HG03108 (cell line): ENCODE data around the gene SP9.

Experiments
- ATAC-seq: cut with Tn5 transposase; IDR thresholded peaks from one replicate; pipeline ENCODE4 v1.9.1; 2021; ENCODE audit warnings: moderate library complexity; ENCODE audit not compliant: unreplicated experiment

Gene SP9

DNA sequence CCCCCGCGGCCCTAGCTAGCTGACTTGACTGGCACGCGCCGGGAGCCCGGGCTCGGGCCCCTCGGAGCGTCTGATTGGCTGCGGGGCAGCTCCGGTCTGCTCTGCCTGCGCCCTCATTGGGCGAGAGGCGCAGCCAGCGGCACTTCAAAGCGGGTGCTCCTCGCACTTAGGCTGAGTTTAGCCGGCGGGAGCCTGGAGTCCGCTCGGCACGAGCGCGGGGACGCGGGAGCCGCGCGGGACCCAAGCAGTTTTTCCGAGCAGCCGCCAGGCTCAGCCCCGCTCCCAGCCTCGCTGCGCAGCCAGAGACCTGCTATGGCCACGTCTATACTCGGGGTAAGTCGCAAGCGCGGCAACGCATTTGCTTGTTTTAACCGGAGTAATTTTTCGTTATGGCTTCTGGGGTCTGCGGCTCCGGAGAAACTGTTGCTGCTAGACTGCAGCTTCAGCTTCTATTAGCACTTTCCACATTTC lies at the start of gene SP9:
Gene SP9 (plus strand): TSS at position 174 of the 471 bp plus-strand sequence. CDS start 139 bp downstream, at position 313.
- no peak for ATAC-seq

- ATAC-seq, result no peak
These were observed 48.6 kb upstream of the SP9 start for GRCh38 chr2:174286172-174286571.

GRCh38 chr2:174292908-174293307 lies 41.8 kb upstream of the SP9 start:
- ATAC-seq, result no peak

GRCh38 chr2:174300114-174300513 lies 34.6 kb upstream of the SP9 start:
- ATAC-seq, result no peak

DNA sequence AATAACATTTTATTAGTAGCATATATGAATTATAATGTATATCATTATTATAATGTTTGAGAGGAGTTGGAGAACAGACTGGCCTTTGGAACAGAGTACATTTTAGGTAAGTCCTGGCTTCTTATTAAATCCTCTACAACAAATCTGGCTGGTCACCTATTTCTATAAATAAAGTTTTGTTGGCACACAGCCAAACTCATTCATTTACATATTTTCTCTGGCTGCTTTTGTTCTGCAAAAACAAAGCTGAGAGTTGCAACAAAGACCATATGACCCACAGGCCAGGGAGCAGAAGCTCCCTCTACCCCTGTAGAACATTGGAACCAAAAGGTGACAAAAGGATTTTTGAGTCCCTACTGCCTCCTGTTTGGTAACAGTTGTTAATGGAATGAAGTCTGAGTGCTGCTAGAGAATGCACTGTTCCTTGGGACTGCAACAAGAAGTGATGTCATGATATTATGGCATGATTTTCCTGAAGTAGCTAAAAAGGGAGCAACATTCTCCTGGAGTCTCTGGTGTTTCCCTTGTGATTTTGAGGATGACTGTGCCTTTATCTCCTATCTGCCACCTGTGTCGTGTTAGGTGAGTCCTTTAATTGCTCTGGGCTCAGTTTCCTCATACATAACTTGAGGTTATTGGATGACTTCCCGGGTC lies 22.0 kb upstream of the SP9 start:
- ATAC-seq, result no peak

DNA sequence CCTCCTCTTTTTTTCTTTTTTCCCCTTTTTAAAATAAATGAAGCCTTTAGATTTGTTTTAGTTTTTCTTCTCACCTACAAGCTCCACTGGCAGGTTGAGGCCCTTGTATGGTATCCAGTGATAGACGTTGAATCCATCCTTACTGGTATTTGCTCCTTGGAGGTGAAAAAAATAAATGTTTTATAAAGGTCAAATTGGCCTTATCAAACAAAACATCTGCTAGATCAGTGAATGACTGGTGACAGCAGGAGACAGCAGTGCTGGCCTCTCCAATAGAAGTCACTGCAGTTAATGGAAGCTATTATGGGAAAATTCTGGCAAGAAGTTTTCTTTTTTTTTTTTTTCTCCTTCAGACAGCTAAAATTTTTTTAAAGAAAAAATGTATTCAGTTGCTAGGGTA lies 12.6 kb upstream of the SP9 start:
- ATAC-seq, result no peak

DNA sequence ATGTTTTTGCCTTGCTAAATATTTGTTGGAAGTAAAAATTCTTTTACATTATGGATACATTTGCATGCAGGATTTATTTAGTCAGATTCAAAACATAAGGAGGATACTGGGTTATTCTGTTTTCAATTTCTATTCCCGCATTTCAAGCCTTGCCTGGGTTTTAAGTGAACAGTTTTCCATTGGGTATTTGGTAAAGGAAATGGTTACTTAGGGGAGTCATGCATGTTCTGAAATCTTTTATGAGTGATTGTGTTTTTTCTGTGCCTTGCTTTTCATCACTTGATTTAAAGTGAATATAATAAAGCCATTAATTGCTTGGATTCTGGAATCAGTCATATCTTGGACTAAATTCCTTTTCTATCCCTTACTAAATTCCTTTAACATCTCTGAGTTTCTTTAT lies 12.0 kb upstream of the SP9 start:
- ATAC-seq, result no peak

DNA sequence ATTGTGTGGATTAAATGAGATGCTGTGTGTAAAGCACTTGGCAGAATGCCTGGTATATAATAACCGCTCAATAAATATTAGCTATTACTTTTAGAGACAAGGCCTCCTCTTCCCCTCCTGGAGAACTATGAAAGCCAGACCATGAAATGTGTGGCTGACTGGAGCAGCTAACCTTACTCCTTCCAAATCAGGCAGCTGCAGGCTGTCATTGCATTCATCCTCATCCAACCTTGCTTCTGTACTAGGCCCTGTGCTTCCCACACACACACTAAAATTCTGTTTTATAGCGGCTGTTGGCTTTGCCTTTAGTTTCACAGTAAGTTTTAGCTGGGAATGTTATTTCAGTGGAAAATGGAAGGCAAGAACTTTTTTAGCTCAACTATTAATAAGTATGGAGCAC lies 10.2 kb upstream of the SP9 start:
- ATAC-seq, result no peak

GRCh38 chr2:174325373-174326160 lies 9.2 kb upstream of the SP9 start:
- ATAC-seq, result no peak

DNA sequence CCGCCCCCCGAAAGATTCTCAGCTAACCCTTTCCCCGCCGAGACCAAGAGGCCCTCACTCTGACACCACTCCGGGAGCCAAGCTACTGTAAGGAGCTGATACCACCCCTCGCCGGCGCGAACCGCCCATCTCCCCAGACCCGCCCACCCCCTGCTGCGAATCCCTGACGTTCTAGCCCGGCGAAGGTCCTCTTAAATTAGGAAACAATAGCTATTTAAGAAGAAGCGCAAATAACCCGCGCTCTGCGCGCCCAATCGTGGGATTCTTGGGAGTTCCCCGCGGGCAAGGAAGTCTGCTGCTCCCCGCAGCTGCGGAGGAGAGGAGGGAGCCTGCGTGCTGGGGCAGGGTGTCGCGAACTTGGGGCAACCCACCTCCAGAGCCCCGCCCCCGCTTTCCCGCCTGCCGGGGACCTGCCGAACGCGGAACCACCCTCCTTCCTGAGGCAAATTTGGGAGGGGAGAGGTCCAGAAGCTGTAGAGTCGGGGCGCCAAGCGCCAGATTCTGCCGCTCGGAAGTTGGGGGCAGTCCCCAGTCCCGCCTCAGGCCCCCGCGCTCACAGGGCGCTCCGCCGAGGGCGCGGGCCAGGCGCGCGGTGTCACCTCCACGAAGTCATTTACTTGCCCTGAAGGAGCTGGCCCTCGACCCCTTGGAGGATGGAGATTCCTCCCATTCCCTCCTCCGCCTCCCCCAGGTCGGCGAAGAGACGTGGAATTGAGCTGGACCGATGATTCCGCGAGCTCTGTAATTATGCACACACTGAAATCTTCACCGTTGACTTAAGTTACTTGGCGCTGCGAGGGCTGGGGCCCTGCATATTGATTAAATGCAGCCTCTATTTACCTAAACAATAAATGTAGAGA lies 8.4 kb upstream of the SP9 start:
- ATAC-seq, result no peak

DNA sequence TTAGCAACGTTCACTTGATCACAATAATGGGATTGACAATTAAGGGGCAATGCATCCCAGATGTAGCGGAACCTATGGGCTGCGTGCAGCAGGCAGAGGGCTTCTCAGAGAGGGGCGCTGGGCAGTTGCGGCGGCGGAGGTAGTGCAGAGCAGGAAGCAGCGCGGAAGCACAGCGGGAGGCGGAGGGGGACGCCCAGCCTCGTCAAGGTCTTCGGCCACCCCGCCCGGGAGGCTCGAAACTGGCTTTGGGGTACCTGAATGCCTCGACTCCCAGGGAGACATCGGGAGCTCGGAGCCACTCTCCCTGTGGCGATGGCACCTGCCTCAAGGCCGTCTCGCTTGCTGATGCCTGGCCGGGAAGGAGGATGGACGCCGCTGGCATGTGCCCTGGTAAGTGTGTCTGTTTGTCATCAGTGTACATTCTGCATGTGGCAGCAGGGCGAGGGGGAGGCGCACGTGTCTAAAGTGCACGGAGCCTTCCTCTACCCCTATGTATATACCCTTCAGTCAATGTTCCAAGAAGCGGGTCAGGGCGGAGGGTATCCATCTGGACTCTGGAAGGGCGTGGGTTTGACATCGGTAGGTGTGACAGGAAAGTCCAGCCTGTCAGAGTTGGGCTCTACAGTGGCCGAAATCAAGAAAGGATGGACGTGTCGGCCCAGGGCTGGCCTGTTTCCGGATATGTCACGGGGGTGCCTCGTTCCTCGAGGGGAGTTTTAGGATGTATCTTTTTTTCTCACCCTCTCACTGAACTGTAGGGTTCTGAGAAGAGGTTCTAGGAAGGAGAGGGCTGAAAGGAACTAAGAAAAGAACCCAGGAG lies 7.5 kb upstream of the SP9 start:
- no peak for ATAC-seq

- ATAC-seq, result no peak
These were observed 7.0 kb upstream of the SP9 start for GRCh38 chr2:174327841-174328113.

GRCh38 chr2:174328114-174328960 lies 6.4 kb upstream of the SP9 start:
- ATAC-seq, result no peak

- no peak for ATAC-seq
These were observed 5.6 kb upstream of the SP9 start for GRCh38 chr2:174328961-174329715.

GRCh38 chr2:174330945-174331594 lies 3.7 kb upstream of the SP9 start:
- no peak for ATAC-seq

- ATAC-seq, result no peak
These were observed 3.0 kb upstream of the SP9 start for GRCh38 chr2:174331595-174332216.

GRCh38 chr2:174332217-174332963 lies 2.4 kb upstream of the SP9 start:
- no peak for ATAC-seq

- ATAC-seq, result no peak
These were observed 1.8 kb upstream of the SP9 start for GRCh38 chr2:174333017-174333371.
